AG10803 (cell line): ENCODE measurements around the gene ZNF829.

ENCODE experiments used
- DNase-seq: peaks from one replicate; pipeline ENCODE4 v3.0.0; 2010; ENCODE audit warnings: low read depth
- H3K4me3 ChIP-seq: 2 replicates; pipeline ENCODE4 v1.5.1; 2011; ENCODE audit warnings: mild to moderate bottlenecking, low read length, control low read depth
- TF ChIP-seq, protein P1 (sequence below): conservative IDR thresholded peaks from 2 replicates; pipeline ENCODE4 v1.5.1; 2011; ENCODE audit warnings: mild to moderate bottlenecking, low read length, control low read depth, inconsistent platforms

The ZNF829 gene

DNA sequence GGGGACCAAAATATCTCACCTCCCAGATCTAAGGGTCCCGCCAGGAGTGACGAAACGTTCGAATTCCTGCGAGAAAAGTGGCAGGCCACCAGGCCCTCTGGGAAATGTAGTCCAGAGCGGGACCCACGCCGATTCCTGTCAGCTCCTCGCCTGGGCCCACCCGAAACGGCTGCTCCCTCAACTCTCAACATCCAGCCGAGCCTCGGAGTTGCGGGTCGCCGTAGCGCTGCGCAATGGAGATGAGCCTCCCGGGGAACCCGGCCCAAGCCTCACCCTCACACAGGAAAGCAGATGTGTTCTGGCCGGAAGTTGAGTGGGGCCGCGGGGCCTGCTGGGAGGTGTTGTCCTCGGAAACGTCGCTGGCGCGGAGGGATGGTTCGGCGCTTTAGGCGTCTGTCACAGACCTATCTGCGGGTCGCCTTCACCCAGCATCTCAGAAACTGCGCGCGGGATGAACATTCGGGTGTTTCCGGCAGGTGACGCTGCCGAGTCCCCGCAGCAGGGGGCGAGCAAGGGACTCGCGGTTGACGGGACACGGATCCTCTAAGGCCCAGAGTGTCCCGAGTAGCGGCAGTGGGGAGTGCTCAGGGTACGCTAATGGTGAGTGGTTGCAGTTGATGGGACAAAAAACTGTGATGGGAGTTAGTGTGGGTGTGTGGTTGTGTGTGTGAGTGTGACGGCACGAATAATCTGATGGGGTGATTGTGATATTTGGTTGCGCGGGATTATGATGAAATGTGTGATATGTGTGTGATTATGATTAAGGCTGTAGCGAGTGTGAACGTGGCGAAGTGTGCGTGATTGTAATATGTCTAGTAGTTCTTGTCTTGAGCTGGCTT, at the start of gene ZNF829, which contains the start of gene ZNF568:
TSS of gene ZNF829 (minus strand) at position 300 of the 839 bp plus-strand sequence. CDS start 1,124 bp downstream, outside the sequence.
TSS of gene ZNF568 (plus strand) at position 341 of the 839 bp plus-strand sequence. CDS start 6,439 bp downstream, outside the sequence.
- H3K4me3 ChIP-seq = peak within 1 kb of the TSS; percentile 85
- TF ChIP-seq, protein P1, sequence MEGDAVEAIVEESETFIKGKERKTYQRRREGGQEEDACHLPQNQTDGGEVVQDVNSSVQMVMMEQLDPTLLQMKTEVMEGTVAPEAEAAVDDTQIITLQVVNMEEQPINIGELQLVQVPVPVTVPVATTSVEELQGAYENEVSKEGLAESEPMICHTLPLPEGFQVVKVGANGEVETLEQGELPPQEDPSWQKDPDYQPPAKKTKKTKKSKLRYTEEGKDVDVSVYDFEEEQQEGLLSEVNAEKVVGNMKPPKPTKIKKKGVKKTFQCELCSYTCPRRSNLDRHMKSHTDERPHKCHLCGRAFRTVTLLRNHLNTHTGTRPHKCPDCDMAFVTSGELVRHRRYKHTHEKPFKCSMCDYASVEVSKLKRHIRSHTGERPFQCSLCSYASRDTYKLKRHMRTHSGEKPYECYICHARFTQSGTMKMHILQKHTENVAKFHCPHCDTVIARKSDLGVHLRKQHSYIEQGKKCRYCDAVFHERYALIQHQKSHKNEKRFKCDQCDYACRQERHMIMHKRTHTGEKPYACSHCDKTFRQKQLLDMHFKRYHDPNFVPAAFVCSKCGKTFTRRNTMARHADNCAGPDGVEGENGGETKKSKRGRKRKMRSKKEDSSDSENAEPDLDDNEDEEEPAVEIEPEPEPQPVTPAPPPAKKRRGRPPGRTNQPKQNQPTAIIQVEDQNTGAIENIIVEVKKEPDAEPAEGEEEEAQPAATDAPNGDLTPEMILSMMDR = peak; percentile 65
- peak; percentile 90 for DNase-seq

GRCh38 chr19:36963280-36963679, 47.2 kb upstream of the ZNF829 start:
- no peak for DNase-seq
- H3K4me3 ChIP-seq = no peak overlapping the region
- TF ChIP-seq, protein P1 = no peak

GRCh38 chr19:36962346-36962745, 46.3 kb upstream of the ZNF829 start:
- TF ChIP-seq, protein P1 = no peak
- H3K4me3 ChIP-seq = no peak overlapping the region
- no peak for DNase-seq

DNA sequence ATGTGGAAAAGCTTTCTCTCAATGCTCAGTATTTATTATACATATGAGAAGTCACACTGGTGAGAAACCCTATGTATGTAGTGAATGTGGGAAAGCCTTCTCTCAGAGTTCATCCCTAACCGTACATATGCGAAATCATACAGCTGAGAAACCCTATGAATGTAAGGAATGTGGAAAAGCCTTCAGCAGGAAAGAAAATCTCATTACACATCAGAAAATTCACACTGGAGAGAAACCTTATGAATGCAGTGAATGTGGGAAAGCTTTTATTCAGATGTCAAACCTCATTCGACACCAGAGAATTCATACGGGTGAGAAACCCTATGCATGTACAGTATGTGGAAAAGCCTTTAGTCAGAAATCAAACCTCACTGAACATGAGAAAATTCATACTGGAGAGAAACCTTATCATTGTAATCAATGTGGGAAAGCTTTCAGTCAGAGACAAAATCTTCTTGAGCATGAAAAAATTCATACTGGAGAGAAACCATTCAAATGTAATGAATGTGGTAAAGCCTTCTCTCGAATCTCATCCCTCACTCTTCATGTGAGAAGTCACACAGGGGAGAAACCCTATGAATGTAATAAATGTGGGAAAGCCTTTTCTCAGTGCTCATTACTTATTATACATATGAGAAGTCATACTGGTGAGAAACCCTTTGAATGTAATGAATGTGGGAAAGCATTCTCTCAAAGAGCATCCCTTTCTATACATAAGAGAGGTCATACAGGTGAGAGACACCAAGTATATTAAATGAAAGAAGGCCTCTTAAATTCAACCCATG, 34.4 kb upstream of the ZNF829 start:
- no peak for DNase-seq
- no peak overlapping the region for H3K4me3 ChIP-seq
- TF ChIP-seq, protein P1 = no peak

- TF ChIP-seq, protein P1 = no peak
- DNase-seq = no peak
- H3K4me3 ChIP-seq = no peak overlapping the region
Measured at GRCh38 chr19:36939153-36939552, 23.1 kb upstream of the ZNF829 start.

DNA sequence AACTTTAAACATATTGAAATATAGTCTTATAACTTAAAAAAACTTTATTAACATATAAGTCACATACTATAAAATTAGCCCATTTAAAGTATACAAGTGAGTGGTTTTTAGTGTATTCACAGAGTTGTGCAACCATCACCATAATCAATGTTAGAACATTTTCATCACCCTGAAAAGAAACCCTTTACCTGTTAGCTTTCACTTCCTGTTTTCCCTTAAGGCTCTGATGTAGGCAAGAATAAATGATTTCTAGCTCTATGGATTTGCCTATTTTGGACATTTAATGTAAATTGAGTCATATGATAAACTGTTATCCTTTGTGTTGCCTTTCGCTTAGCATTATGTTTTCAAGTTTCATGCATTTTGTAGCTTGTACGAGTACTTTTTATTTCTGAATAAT, 15.6 kb upstream of the ZNF829 start:
- TF ChIP-seq, protein P1 = no peak
- no peak overlapping the region for H3K4me3 ChIP-seq
- DNase-seq = no peak

- TF ChIP-seq, protein P1 = no peak
- DNase-seq = no peak
- no peak overlapping the region for H3K4me3 ChIP-seq
Measured at GRCh38 chr19:36918090-36918489, 2.0 kb upstream of the ZNF829 start.
